ENCODE data around the gene KIF24.

DNA sequence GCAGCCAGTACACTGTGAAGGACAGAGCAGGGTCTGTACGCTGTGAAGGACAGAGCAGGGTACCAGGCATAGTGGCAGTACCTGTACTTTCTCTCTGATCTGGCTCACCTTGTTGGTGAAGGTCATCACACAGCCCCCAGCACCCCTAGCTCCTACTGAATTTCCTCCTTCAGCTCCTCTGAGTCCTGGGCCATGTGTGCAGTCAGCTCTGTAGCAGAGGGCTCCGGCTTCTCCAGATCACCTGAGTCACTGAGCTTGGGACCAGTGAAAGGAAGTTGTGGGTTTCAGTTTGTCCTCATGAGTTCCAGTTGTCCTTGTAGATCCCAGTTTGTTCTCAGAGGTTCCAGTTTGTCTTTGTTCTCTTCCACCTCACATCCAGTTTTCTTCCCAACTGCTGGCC, 5.8 kb upstream of the KIF24 start:
- TF ChIP-seq GATA3 (IDR thresholded peaks at IDR 0.05; ENCODE audit: low read depth, low read length) (no peak), GATA2 (IDR thresholded peaks at IDR 0.05; ENCODE audit: low read depth, low read length) (no peak)

All from SH-SY5Y (cell line).